Stimulated activated CD8-positive, alpha-beta memory T cell treated with anti-CD3 and anti-CD28 coated beads, Interleukin-7, amount 100 ng/mL, for 4 hours (primary cell): ENCODE data around the gene CDC23.
"Not testable (repeated sequence)": the region's sequence is repeated elsewhere in the genome, so short reads cannot be mapped to it uniquely, and the experiment has no call there.

Source experiments
- DNase-seq, 2 donors: peaks; one replicate each; pipeline ENCODE4 v3.0.0-alpha.2; 2020; ENCODE audit warnings: low read depth in 2 of 2

Gene CDC23

GRCh38 chr5:138216799-138217198 is 3.7 kb upstream of the CDC23 start:
- no peak for DNase-seq

GRCh38 chr5:138212828-138213160 is 329 bp downstream of the CDC23 start:
- peak in 1 of 2 donors; percentile 3 for DNase-seq

- DNase-seq: no peak
Measured at GRCh38 chr5:138210985-138211384, 2.1 kb downstream of the CDC23 start.

- not testable (repeated sequence) for DNase-seq
Measured at GRCh38 chr5:138193859-138194258, 19.3 kb downstream of the CDC23 start.

GRCh38 chr5:138192826-138193225 is 20.3 kb downstream of the CDC23 start:
- no peak for DNase-seq

GRCh38 chr5:138188626-138189025 is 24.5 kb downstream of the CDC23 start:
- no peak for DNase-seq

- no peak for DNase-seq
Measured at GRCh38 chr5:138186002-138186447, 27.1 kb downstream of the CDC23 start.

- DNase-seq: no peak
Measured at GRCh38 chr5:138182808-138183207, 30.3 kb downstream of the CDC23 start.

GRCh38 chr5:138180841-138181240 is 32.3 kb downstream of the CDC23 start:
- no peak for DNase-seq

- no peak for DNase-seq
Measured at GRCh38 chr5:138180183-138180782, 32.8 kb downstream of the CDC23 start.

GRCh38 chr5:138179277-138179857 is 33.8 kb downstream of the CDC23 start:
- no peak for DNase-seq

GRCh38 chr5:138178516-138179276 is 34.4 kb downstream of the CDC23 start, which contains the start of the genes BRD8 and KIF20A:
Gene BRD8 (minus strand): TSS chr5:138178630. CDS start chr5:138178614, 16 bp downstream.
Gene KIF20A (plus strand): TSS chr5:138179112. CDS start chr5:138179681, 569 bp downstream.
- DNase-seq: peak; percentile 79 to 87

GRCh38 chr5:138177941-138178515 is 35.1 kb downstream of the CDC23 start:
- no peak for DNase-seq

- DNase-seq: no peak
Measured at GRCh38 chr5:138170299-138170698, 42.8 kb downstream of the CDC23 start.

- no peak for DNase-seq
Measured at GRCh38 chr5:138169124-138169523, 44.0 kb downstream of the CDC23 start.

GRCh38 chr5:138163721-138164120 is 49.4 kb downstream of the CDC23 start:
- DNase-seq: no peak

GRCh38 chr5:138160706-138161105 is 52.4 kb downstream of the CDC23 start:
- DNase-seq: no peak

- DNase-seq: no peak
Measured at GRCh38 chr5:138159666-138160065, 53.5 kb downstream of the CDC23 start.

GRCh38 chr5:138157626-138158025 is 55.5 kb downstream of the CDC23 start:
- no peak for DNase-seq

- not testable (repeated sequence) for DNase-seq
Measured at GRCh38 chr5:138155977-138156376, 57.1 kb downstream of the CDC23 start.

- DNase-seq: no peak
Measured at GRCh38 chr5:138149530-138149929, 63.6 kb downstream of the CDC23 start.

GRCh38 chr5:138148811-138149210 is 64.3 kb downstream of the CDC23 start:
- no peak for DNase-seq
